ENCODE measurements around the gene APBB3.
"Not testable (repeated sequence)": the region's sequence is repeated elsewhere in the genome, so short reads cannot be mapped to it uniquely, and the experiment has no call there.

APBB3 gene, protein sequence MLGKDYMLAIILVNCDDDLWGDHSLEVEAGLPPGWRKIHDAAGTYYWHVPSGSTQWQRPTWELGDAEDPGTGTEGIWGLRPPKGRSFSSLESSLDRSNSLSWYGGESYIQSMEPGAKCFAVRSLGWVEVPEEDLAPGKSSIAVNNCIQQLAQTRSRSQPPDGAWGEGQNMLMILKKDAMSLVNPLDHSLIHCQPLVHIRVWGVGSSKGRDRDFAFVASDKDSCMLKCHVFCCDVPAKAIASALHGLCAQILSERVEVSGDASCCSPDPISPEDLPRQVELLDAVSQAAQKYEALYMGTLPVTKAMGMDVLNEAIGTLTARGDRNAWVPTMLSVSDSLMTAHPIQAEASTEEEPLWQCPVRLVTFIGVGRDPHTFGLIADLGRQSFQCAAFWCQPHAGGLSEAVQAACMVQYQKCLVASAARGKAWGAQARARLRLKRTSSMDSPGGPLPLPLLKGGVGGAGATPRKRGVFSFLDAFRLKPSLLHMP

DNA sequence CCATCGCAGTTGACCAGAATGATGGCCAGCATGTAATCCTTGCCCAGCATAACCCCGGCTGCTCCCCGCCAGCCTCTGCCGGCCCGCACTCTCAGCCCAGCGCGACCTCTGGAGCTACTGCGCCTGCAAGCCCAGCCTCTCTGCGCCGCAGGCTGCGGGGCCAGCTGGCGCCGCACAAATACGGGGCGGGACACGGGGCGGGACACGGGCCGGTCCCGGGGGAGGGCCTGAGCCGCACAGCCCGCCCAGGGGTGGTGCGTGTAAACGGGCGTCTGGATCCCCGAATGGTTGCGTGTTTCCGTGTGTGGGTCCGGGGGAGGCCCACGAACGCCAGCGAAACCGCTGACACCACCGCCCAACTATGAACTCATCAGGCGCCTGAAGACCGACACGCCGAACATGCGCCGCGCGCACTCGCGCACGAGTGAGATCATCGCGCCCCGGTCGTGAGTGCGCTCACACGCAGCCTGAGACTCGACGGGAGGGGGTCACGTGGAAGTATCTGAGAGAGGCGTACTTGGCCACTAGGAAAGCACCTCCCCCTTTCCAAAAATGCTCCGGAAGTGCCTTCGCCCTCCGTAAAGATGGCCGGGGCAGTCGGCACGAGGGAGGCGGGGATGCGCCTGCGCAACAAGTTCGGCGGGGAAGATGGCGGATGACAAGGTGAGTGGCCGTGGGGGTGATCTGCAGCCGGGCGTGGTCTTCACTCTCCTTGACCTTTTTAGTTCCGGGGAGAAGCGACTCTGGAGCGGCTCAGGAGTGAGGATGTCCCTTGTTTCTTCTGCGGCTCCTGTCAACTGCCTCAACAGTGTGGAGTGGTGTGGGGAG, at the start of gene APBB3, which contains the start of gene SLC35A4:
Gene APBB3 (minus strand): TSS at position 403 of the 828 bp plus-strand sequence. CDS start 353 bp downstream, at position 50.
Gene SLC35A4 (plus strand): TSS at position 633 of the 828 bp plus-strand sequence. CDS start 2,342 bp downstream, outside the sequence.
- peak; percentile 96 to 97 for DNase-seq

DNA sequence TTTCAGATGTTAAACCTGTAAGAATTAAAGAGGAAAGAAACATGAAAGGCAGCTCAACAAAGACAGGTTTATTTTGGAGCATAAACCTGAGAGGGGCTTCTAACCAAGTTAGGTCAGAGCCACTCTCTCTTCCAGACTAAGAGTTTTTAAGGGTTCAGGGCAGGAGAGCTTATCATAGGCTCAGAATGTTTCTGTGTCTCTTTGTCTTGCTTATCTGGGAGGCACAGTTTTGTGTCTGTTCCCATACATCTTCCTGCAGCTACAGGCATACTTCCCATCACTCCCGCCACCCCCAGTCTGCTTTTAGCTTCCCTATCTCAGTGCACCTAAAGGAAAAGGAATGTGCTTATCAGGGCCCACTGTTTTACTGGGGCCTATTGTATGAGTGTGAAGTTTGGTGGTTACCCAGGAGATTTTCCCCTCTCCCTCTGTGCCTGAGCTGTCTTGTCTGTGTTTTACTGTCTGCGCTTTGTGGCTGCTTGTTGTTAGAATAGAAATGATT, 46.7 kb upstream of the APBB3 start:
- no peak for DNase-seq

DNA sequence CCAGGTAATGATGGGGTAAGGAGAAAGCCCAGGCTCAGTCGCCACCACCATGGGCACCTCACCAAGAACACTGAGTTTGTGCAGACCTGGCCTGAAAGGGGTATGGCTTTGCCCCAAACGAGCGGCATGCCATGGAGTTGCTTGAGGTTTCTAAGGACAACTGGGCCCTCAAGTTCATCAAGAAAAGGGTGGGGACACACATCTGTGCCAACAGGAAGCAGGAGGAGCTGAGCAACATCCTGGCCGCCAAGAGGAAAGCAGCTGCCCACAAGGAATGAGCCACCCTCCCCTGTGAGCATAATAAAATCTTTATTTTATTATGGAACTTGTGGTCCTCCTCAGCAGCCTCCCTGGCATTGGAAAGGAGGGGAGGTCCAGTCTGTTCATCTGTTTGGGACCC, 44.7 kb upstream of the APBB3 start:
- DNase-seq = no peak

DNA sequence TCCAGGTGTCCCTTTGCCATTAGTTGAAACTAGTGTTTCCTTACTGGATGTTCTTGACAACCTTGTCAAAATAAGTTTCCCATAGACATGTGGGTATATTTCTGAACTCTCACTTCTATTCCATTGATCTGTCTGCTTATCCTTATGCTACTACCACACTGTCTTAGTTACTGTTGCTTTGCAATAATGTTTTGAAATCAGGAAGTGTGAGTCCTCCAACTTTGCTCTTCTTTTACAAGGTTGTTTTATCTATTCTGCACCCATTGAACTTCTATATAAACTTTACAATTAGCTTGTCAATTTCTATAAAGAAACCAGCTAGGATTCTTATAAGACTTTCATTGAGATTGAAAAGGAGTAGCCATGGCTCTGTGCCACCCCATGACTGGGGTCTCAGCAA, 44.3 kb upstream of the APBB3 start:
- DNase-seq = no peak

DNA sequence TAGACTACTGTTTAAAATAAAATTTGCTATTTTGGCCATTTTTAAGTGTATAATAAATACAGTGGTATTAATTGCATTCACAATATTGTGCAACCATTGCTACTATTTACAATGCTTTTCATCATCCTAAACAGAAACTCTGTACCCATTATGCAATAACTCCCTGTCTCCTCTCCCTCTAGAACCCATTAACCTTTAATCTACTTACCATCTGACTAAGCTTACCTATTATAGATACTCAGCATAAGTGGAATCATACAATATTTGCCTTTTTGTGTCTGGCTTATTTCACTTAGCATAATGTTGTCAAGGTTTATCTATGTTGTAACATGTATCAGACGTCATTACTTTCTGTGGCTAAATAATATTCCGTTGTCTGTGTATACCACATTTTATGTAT, 42.6 kb upstream of the APBB3 start:
- no peak for DNase-seq

DNA sequence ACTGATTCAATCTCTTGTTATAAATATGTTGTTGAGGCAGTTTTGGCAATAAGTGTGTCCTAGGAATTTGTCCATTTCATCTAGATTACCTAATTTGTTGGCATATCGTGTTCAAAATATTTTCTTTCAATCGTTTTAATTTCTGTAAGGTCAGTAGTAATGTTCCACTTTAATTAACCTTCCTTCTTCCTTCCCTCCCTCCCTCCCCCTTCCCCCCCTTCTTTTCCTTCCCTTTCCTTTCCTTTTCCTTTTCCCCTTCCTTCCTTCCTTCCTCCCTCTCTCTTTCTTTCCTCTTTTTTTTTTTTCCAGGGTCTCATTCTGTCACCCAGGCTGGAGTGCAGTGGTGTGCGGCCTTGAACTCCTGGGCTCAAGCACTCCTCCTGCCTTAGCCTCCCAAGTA, 41.5 kb upstream of the APBB3 start:
- no peak for DNase-seq

DNA sequence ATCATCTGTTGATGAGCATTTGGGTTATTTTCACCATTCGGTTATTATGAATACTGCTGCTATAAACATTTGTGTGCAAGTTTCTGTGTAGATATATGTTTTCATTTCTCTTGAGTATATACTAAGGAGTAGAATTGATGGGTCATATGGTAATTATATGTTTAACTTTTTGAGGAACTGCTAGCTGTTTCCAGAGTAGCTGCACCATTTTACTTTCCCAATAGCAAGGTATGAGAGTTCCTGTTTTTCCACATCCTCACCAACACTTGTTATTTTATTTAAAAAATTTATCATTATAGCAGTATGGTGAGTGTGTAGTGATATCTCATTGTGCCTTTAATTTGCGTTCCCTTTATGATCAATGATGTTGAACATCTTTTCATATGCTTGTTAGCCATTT, 39.3 kb upstream of the APBB3 start:
- no peak for DNase-seq

DNA sequence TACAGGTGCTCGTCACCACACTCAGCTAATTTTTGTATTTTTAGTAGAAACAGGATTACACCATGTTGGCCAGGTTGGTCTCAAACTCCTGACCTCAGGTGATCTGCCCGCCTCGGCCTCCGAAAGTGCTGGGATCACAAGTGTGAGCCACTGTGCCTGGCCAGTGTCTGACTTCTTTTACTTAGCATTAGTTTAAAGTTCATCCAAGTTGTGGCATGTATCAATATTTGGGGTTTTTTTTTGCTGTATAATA, 39.0 kb upstream of the APBB3 start:
- DNase-seq = not testable (repeated sequence)

DNA sequence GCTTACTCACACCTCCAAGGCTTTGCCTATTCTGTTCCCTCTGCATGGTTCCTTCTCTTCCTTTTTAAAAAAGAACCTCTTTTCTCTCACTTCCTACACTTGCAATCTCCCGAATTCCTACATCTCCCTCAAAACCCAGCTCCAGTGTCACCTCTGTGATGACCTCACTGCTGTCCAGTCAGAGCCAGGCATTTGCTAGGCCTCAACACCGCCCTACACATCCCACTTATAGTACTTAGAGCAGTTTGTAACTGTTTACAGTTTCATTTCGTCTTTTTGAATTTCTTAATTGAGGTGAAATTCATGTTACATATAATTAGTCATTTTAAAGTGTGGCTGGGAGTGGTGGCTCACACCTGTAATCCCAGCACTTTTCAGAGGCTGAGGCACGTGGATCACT, 37.7 kb upstream of the APBB3 start:
- no peak for DNase-seq

DNA sequence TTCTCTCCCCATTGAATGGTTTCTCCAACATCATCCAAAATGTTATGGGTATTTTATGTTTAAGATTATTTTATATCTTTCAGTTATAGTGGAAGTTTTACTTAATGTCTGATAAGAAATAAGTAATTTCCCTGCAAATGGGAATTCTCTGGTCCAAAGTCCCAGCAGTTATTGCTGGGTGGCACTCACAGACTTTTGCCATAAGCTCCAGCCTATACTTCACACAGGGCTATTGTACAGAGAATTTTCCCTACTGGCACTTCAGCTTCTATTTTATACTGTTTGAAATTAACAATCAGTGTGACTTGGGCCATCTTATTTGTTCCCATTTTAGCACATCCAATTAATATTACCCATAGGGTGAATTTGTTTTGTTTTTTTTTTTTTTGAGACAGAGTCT, 35.7 kb upstream of the APBB3 start:
- no peak for DNase-seq

DNA sequence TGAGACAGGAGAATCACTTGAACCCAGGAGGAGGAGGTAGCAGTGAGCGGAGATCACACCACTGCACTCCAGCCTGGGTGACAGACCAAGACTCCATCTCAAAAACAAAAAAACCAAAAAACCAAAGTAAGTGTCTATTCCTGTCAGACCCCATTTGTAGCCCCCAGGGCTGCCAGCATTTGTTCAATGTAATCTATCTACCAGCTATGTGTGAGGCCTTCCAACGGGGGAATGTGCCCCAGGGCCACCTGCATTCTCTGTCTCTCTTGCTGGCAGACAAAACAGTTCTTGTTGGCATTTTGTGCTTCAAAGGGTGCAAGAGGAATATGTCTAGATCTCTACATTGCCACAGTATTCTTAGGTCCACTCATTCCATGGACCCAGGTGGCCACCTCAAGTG, 34.4 kb upstream of the APBB3 start:
- no peak for DNase-seq

DNA sequence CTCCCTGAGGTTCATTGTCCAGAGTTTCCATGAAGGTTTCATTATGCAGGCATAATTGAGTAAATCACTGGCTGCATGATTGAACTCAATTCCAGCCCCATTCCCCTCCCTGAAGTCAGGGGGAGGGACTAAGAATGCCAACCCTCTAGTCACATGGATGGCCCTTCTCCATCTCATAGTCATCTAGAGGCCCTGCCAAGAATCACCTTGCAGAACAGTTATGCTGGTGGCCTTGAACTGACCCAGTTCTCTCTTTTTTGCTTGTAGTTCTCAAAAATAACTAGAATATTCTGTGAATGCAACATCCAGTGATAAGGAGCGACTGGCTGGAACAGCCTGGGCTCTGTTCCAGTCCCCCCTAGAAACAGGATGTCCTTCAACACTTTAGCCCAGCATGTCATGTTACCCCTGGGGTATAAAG, 31.9 kb upstream of the APBB3 start:
- DNase-seq = no peak

DNA sequence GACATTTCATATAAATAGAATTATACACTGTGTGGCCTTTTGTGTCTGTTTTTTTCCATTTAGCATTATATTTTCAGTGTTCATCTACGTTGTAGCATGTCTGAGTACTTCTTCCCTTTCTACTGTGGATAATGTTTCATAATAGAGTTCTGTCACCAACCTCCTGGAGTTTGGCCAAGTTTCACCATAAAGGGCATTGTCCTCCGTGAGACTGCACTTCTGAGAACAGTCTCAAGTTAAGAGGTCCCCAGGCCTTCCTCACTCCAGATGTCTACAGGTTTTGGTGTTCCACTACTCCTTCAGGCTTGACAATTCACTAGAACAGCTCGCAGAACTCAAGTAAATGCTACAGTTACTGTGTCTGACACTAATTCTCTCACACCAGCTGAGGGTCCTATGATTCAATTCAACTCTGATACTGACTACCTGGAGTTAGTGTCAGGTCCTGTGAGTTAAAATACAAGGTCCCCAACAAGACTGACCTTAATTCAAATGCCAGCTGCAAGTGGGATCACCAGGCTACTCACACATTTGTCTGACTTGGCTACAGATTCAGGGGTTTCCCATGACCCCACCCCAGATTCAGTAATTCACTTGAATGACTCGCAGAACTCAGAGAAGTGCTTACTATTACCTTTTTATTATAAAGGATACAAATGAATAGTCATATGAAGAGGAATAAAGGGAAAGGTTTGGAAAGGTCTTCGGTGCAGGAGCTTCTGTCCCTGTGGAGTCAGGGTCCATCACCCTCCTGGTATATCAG, 31.3 kb upstream of the APBB3 start:
- DNase-seq = no peak

DNA sequence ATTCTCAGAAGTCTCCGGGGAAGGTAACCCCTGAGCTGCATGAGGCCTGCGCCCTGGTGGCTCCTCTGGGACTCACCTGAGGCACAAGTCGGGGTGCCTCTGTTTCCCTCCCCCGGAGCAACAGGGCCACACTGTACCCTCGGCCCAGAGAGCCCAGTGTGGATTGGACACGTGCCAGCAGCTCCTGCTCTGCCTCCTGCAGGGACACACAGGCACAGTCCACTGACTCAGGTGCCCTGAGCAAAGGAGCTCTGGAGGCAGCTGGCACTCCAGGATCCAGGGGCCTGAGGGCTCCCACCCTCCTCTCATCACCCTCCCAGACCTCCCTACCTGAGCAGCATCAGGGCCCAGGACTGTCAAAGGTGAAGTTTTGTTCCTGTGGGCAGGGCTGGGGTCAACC, 29.8 kb upstream of the APBB3 start:
- no peak for DNase-seq

DNA sequence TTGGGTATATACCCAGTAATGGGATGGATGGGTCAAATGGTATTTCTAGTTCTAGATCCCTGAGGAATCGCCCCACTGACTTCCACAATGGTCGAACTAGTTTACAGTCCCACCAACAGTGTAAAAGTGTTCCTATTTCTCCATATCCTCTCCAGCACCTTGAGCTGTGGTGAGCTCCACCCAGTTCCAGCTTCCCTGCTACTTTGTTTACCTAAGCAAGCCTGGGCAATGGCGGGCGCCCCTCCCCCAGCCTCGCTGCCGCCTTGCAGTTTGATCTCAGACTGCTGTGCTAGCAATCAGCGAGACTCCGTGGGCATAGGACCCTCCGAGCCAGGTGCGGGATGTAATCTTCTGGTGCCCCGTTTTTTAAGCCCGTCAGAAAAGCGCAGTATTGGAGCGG, 28.7 kb upstream of the APBB3 start:
- DNase-seq = not testable (repeated sequence)

DNA sequence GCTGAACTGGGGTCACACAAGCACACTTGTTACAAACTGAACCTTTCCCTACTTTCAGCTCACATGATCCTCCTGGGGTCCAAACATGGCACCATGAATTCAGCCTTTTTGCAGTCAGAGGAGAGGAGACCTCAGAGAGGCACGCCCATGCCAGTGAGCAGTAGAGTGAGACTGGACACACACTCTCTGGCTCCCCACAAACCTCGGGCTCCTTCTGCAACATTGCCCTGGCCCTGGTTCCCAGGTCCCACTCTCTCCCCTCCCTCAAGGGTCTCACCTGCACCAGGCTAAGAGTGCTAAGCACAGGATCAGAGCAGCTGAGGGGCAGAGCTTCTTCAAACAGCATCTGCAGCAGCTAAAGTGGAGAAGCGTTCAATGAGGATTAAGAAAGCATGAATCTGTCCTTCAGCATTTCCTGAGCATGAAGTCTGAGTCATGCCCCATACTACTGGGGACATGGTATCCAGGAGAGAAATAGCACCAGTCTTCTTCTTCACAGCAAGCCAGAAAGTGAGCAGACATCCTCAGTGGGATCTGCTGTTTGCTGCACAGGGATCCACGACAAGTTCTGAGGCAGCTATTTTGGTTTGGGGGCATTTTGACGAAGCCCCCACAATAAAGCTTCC, 27.5 kb upstream of the APBB3 start:
- DNase-seq = peak in 1 of 2 experiments; percentile 20

DNA sequence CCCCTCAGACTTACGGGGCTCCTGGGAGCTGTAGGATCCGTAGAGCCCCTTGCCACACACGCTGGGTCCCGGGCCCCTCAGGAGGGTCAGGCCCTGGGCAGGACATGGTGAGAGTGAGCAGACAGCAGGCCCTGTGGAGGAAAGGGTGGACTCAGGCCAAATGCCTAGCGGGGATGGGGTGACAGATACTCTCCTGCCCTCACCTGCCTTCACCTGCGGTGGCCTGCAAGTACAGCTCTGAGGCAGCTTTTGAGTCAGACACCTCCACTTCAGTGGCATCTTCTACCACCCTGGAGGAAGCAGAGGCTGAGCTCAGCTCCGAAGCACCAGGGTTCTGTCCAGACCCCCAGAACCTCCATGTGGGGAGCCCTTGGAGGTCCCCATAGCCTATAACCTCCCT, 26.5 kb upstream of the APBB3 start:
- DNase-seq = no peak

DNA sequence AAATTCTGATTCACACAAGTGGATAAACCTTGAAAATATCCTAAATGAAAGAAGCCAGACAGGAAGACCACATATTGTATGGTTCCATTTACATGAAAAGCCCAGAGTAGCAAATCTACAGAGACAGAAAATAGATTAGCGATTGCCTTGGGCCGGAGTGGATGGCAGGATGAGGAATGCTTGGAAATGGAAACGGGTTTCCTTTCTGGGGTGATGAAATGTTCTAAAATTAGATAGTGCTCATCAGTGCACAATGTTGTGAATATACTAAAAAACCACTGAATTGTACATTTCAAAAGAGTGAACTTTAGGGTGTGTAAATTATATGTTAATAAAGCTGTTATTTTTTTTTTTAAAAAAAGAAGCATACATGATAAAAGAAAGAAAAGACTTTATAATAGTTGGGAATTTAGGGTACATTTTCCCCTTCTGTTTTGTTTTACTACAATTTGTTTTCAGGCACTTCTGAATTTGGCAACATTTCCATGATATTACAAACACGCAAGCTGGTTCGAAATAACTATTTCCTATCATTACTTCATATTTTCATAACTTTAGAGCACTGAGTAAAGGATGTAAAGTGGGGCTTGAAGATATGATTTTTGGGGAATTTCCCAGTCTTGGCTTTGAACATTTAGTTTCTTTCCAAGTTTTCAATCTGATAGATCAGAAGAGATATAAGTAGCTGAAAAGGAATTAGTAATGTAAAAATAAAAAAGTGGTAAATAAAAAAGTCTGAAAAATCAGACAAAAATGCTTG, 24.1 kb upstream of the APBB3 start:
- DNase-seq = no peak

DNA sequence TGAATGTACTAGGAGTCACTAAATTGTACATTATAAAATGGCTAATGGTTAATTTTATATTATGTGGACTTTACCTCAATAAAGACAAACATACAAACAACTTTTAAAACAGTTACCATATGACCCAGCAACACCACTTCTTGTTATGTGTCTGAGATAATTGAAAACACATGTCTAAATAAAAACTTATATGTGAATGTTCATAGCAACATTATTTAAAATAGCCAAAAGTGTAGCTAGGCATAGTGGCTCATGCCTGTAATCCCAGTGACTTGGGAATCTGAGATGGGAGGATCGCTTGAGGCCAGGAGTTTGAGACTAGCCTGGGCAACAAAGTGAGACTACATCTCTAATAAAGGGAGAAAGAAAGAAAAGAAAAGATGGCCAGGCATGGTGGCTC, 23.1 kb upstream of the APBB3 start:
- DNase-seq = no peak

DNA sequence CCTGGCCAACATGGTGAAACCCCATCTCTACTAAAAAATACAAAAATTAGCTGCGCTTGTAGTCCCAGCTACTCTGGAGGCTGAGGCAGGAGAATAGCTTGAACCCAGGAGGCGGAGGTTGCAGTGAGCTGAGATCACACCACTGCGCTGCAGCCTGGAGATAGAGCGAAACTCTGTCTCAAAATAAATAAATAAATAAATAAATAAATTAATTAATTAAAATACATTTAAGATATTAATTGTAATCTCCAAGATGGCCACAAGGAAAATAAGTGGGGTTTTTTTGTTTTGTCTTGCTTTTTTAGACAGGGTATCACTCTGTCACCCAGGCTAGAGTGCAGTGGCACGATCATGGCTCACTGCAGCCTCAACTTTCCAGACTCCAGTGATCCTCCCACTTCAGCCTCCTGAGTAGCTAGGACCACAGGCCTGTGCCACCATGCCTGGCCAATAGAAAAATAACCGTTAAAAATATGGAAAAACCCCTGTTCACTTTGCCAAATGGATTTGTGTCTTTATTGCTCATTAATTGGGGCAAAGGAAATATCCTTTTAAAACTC, 14.9 kb upstream of the APBB3 start:
- DNase-seq = not testable (repeated sequence)

DNA sequence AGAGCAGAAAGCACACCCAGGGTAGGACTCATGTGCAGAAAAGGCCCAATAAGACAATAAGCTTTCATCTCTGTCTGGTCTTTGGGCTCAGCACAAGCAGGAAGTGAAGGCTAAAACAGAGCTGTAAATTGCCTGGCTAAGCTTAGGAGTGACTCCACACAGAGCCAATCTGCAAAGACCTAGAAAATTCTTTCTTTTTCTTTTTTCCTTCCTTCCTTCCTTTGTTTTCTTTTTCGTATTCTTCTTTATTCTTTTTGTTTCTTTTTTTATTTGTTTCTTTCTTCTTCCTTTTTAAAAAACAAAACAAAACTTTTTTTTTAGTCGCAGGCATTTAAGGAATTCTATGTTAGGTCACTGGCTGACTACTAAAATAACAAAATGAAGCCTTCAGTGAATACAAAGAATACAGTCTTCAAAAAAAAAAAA, 12.4 kb upstream of the APBB3 start:
- no peak for DNase-seq

DNA sequence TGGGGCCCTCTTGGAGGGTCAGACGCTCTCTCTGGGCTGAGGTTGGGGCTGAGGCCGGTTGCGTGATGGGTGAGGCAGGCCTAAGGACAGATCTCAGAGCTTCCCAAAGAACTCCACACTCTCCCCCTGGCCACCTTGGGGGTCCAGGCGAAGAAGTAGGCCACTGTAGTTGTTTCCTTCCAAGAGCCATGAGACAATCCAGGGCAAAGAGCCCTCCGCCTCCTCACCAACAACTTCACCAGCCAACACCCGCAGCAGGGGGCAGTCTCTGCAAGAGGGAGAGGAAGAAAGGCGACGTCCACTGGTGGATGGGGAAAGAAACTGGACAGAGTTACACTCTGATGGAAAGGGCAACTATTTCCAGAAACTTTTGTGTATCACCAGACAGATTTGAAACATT, 10.9 kb upstream of the APBB3 start:
- no peak for DNase-seq

All from NCI-H524 (cell line).